ENCODE measurements around the gene NEK4.

The NEK4 gene

GRCh38 chr3:52712291-52713212 is 58.2 kb downstream of the NEK4 start:
- H3K9me3 ChIP-seq (ENCODE audit: control insufficient read depth, insufficient read depth, low read depth, low read length), result no peaks in the 10 kb centered on the region
- TF ChIP-seq ZNF639 (tag by site-specific recombination; IDR thresholded peaks at IDR 0.05) (no peak), ZNF280D (tag by site-specific recombination; IDR thresholded peaks at IDR 0.05) (no peak), ZNF514 (tag by site-specific recombination; IDR thresholded peaks at IDR 0.05) (no peak), CTCF (tag by site-specific recombination; IDR thresholded peaks at IDR 0.05) (no peak), GLIS1 (tag by site-specific recombination; IDR thresholded peaks at IDR 0.05) (no peak), ZNF768 (tag by site-specific recombination; IDR thresholded peaks at IDR 0.05) (no peak), ZNF221 (tag by site-specific recombination; IDR thresholded peaks at IDR 0.05; ENCODE audit: borderline replicate concordance) (no peak), ZNF704 (tag by site-specific recombination; IDR thresholded peaks at IDR 0.05) (no peak), ZFP37 (tag by site-specific recombination; IDR thresholded peaks at IDR 0.05) (no peak), SP2 (tag by site-specific recombination; IDR thresholded peaks at IDR 0.05) (no peak)
- peaks cover 18 to 42% of the 10 kb centered on the region in 2 experiments for H3K36me3 ChIP-seq (ENCODE audit: control insufficient read depth in 2 of 2, insufficient read depth in 1 of 2, low read length in 2 of 2)
- peaks cover under 1% of the 10 kb centered on the region; the same call in 1 of the 2 replicates for H3K4me1 ChIP-seq (ENCODE audit: control insufficient read depth, insufficient read depth, low read length)
- CTCF ChIA-PET, result no interaction called here
- no peak overlapping the region for H3K4me3 ChIP-seq (ENCODE audit: low read depth, low read length)
- no peak overlapping the region for H3K27ac ChIP-seq (ENCODE audit: extremely low read depth, low read depth, low read length)
- POLR2A ChIA-PET, result interaction anchor here (0.5 kb wide), 1 partner anchor 76 kb away, joined by 3 read pairs; no protein-coding TSS in a partner anchor

- H3K36me3 ChIP-seq (ENCODE audit: control insufficient read depth in 2 of 2, insufficient read depth in 1 of 2, low read length in 2 of 2), result peaks cover 18 to 38% of the 10 kb centered on the region in 2 experiments
- no peak overlapping the region for H3K27ac ChIP-seq (ENCODE audit: extremely low read depth, low read depth, low read length)
- ChIA-PET POLR2A (no interaction called here), CTCF (no interaction called here)
- no peaks in the 10 kb centered on the region for H3K9me3 ChIP-seq (ENCODE audit: control insufficient read depth, insufficient read depth, low read depth, low read length)
- no peak overlapping the region for H3K4me3 ChIP-seq (ENCODE audit: low read depth, low read length)
- peaks cover 3% of the 10 kb centered on the region; the same call in 1 of the 2 replicates for H3K4me1 ChIP-seq (ENCODE audit: control insufficient read depth, insufficient read depth, low read length)
- TF ChIP-seq SETDB1 (IDR thresholded peaks at IDR 0.05; ENCODE audit: insufficient read length, low read length), result no peak
- no peak for TF ChIP-seq ZNF148 (tag by site-specific recombination; IDR thresholded peaks at IDR 0.05; ENCODE audit: borderline replicate concordance)
- TF ChIP-seq ZNF146 (tag by site-specific recombination; IDR thresholded peaks at IDR 0.05), result no peak
- TF ChIP-seq ZNF513 (tag by site-specific recombination; IDR thresholded peaks at IDR 0.05), result no peak
- no peak for TF ChIP-seq ZNF449 (tag by site-specific recombination; IDR thresholded peaks at IDR 0.05)
- no peak for TF ChIP-seq ZNF561 (tag by site-specific recombination; IDR thresholded peaks at IDR 0.05; ENCODE audit: borderline replicate concordance)
- no peak for TF ChIP-seq GLIS2 (tag by site-specific recombination; IDR thresholded peaks at IDR 0.05)
- no peak for TF ChIP-seq OVOL3 (tag by site-specific recombination; IDR thresholded peaks at IDR 0.05)
- no peak for TF ChIP-seq FEZF1 (tag by site-specific recombination; IDR thresholded peaks at IDR 0.05)
- TF ChIP-seq ZNF335 (tag by site-specific recombination; conservative IDR thresholded peaks at IDR 0.05), result no peak
Measured at GRCh38 chr3:52710512-52710911, 60.2 kb downstream of the NEK4 start.
